ENCODE data around the gene WDR12.
A peak's percentile ranks its signal among the peaks of the same experiment; 100 is the strongest.

- no peak for TF ChIP-seq EGR1 (IDR thresholded peaks at IDR 0.05)
- TF ChIP-seq TAF1 (IDR thresholded peaks at IDR 0.05; ENCODE audit: low read depth) = peak; percentile 82
- TF ChIP-seq CEBPB (IDR thresholded peaks at IDR 0.05) = no peak
- no peak for TF ChIP-seq EP300 (IDR thresholded peaks at IDR 0.05; ENCODE audit: borderline replicate concordance)
- no peak for TF ChIP-seq RAD21 (IDR thresholded peaks at IDR 0.05; ENCODE audit: low read depth)
- TF ChIP-seq TCF12 (IDR thresholded peaks at IDR 0.05; ENCODE audit: low read depth) = 0 out of 2 replicates have a peak, but pooled peaks have one; percentile 9
- no peak for TF ChIP-seq REST (IDR thresholded peaks at IDR 0.05; ENCODE audit: low read depth)
- TF ChIP-seq YY1 (IDR thresholded peaks at IDR 0.05; ENCODE audit: low read depth) = peak; percentile 74
- TF ChIP-seq, protein P1, sequence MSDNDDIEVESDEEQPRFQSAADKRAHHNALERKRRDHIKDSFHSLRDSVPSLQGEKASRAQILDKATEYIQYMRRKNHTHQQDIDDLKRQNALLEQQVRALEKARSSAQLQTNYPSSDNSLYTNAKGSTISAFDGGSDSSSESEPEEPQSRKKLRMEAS (IDR thresholded peaks at IDR 0.05) = peak; percentile 97
- no peak for TF ChIP-seq USF1 (IDR thresholded peaks at IDR 0.05)
- no peak for TF ChIP-seq CREB1 (IDR thresholded peaks at IDR 0.05; ENCODE audit: low read depth)
Measured at GRCh38 chr2:202911512-202912341, at the start of gene WDR12, which contains the start of gene CARF.

All from Ishikawa (cell line).